ENCODE results near the gene CIZ1. TPM values are rescaled to one million over a fixed set of nuclear protein-coding genes. Genes with fewer than 3 reads are reported as not detected.

CIZ1 gene
- total and polyA plus RNA-seq, 10 of the 15 experiments (the other 5 are each of a cell fraction or from before 2014, with no cell fraction given) = 1.8 to 91.6 (median 35.4) TPM

DNA sequence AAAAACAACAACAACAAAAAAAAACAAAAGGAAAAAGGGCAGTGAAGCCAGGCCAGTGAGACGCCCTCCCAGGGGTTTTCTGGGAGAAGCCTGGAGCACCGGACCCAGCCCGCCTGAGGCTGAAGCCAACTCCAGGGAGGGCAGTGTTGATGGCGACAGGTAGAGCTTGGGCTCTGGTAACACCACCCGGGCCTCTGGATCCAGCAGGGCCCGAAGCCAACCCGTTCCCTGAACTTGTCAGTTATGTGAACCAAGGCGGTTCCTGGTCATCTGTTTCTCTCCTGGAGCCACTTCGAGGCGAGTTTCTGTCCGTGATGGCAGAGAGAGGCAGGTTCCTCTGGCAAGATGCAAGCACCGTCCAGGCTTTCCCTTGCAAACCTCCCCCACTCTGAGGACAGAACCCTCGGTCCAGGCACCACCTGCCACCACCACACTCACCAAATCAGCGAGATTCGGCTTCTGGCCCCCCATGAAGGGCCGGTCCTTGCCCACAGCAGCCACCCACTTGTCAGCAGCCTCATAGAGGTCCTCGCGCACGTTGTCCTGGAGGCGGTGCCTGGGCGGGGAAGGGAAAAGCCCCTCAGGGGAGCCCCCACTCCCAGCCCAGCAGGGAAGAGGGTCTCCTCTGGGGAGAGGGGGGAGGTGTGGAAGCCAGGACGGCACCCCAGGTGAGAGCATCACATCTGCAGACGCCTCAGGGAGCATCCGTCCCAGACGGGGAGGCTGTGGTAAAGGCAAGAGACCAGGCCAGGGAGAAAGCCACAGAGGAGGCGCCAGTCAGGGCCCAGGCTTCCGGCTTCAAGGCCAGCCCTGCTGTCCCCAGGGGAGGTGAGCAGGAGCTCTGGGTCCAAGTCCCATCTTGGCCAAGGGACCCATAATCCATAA is 69.2 kb downstream of the CIZ1 start:
- Histone ChIP-seq H3K9me3 (replicated peaks; ENCODE audit: control insufficient read depth, insufficient read depth, low read length) (no peaks in the 10 kb centered on the region), H3K9ac (ENCODE audit: control insufficient read depth, insufficient read depth, low read length) (no peak overlapping the region), H3K36me3 (ENCODE audit: control insufficient read depth in 2 of 2, insufficient read depth in 2 of 2, low read length in 1 of 2) (peaks cover 8 to 22% of the 10 kb centered on the region in 2 experiments; a peak in 3 of 4 replicates), H3K4me2 (ENCODE audit: control insufficient read depth, insufficient read depth) (no peak overlapping the region), H3K4me3 (no peak overlapping the region), H2AFZ (ENCODE audit: control insufficient read depth, low read depth, low read length) (no peak overlapping the region), H3K4me1 (ENCODE audit: control insufficient read depth, insufficient read depth, low read length) (peaks cover 7% of the 10 kb centered on the region; the same call in 1 of the 2 replicates), H3K27ac (ENCODE audit: control insufficient read depth, insufficient read depth) (no peak overlapping the region), H4K20me1 (ENCODE audit: control insufficient read depth, insufficient read depth) (no peaks in the 10 kb centered on the region), H3K79me2 (ENCODE audit: control insufficient read depth, insufficient read depth, low read length) (peaks cover 26% of the 10 kb centered on the region), H3K27me3 (replicated peaks in 1 of 2; ENCODE audit: control insufficient read depth in 2 of 2, insufficient read depth in 2 of 2, low read length in 1 of 2) (no peaks in the 10 kb centered on the region)
- FAIRE-seq = no peak
- ChIA-PET POLR2A (no interaction called here), CTCF (no interaction called here), SMC1A (ENCODE audit: uncharacterized antibody, unreplicated experiment) (no interaction called here), RAD21 (ENCODE audit: unreplicated experiment) (no interaction called here)
- WGBS (ENCODE audit: insufficient coverage, insufficient replicate concordance, low lambda C conversion rate, missing lambda C conversion rate) = 89% methylated on average over 26 of the region's 27 CpGs
- BruUV-seq (replicated peaks) = no TSS peak
- TF ChIP-seq, protein P1, sequence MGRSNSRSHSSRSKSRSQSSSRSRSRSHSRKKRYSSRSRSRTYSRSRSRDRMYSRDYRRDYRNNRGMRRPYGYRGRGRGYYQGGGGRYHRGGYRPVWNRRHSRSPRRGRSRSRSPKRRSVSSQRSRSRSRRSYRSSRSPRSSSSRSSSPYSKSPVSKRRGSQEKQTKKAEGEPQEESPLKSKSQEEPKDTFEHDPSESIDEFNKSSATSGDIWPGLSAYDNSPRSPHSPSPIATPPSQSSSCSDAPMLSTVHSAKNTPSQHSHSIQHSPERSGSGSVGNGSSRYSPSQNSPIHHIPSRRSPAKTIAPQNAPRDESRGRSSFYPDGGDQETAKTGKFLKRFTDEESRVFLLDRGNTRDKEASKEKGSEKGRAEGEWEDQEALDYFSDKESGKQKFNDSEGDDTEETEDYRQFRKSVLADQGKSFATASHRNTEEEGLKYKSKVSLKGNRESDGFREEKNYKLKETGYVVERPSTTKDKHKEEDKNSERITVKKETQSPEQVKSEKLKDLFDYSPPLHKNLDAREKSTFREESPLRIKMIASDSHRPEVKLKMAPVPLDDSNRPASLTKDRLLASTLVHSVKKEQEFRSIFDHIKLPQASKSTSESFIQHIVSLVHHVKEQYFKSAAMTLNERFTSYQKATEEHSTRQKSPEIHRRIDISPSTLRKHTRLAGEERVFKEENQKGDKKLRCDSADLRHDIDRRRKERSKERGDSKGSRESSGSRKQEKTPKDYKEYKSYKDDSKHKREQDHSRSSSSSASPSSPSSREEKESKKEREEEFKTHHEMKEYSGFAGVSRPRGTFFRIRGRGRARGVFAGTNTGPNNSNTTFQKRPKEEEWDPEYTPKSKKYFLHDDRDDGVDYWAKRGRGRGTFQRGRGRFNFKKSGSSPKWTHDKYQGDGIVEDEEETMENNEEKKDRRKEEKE (IDR thresholded peaks at IDR 0.05) = no peak
- TF ChIP-seq POLR2A (IDR thresholded peaks at IDR 0.05; ENCODE audit: low read depth, low read length) = 0 out of 2 replicates have a peak, but pooled peaks have one; percentile 17
- in situ Hi-C loops (cut with MboI) = no loop called here
- intact Hi-C loops (cut with micrococcal nuclease; ENCODE audit: unreplicated experiment) = no loop called here
- ATAC-seq = no peak
- DNase-seq (ENCODE audit: low read depth, low spot score) = no peak

DNA sequence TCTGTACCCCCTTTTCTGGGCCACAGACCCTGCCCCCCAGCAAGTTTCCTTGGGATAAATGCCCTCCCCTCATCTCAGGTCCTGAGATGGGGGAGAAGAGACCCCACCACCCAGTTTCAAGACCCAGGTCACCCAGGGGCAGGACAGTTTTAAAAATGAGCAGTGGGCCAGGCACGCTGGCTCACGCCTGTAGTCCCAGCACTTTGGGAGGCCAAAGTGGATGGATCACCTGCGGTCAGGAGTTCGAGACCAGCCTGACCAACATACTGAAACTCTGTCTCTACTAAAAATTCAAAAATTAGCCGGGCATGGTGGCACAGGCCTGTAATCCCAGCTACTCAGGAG is 69.9 kb downstream of the CIZ1 start:
- no peak for FAIRE-seq
- TF ChIP-seq MTA3 (IDR thresholded peaks at IDR 0.05; ENCODE audit: borderline replicate concordance, low read length) (no peak), BACH1 (IDR thresholded peaks at IDR 0.05; ENCODE audit: borderline replicate concordance) (no peak), RUNX3 (IDR thresholded peaks at IDR 0.05; ENCODE audit: low read length) (no peak), CEBPB (IDR thresholded peaks at IDR 0.05; ENCODE audit: borderline replicate concordance in 1 of 2, low read depth in 2 of 2, low read length in 2 of 2) (no peak), SMAD5 (IDR thresholded peaks at IDR 0.05; ENCODE audit: low read depth) (no peak)
- TF ChIP-seq, protein P2, sequence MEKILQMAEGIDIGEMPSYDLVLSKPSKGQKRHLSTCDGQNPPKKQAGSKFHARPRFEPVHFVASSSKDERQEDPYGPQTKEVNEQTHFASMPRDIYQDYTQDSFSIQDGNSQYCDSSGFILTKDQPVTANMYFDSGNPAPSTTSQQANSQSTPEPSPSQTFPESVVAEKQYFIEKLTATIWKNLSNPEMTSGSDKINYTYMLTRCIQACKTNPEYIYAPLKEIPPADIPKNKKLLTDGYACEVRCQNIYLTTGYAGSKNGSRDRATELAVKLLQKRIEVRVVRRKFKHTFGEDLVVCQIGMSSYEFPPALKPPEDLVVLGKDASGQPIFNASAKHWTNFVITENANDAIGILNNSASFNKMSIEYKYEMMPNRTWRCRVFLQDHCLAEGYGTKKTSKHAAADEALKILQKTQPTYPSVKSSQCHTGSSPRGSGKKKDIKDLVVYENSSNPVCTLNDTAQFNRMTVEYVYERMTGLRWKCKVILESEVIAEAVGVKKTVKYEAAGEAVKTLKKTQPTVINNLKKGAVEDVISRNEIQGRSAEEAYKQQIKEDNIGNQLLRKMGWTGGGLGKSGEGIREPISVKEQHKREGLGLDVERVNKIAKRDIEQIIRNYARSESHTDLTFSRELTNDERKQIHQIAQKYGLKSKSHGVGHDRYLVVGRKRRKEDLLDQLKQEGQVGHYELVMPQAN (conservative IDR thresholded peaks at IDR 0.05) = no peak

More for the DNA sequence above, 69.9 kb downstream of the CIZ1 start:
- intact Hi-C loops (cut with micrococcal nuclease; ENCODE audit: unreplicated experiment) = no loop called here
- Histone ChIP-seq H3K79me2 (ENCODE audit: control insufficient read depth, insufficient read depth, low read length) (peaks cover 20% of the 10 kb centered on the region), H3K27me3 (replicated peaks in 1 of 2; ENCODE audit: control insufficient read depth in 2 of 2, insufficient read depth in 2 of 2, low read length in 1 of 2) (no peaks in the 10 kb centered on the region), H3K4me1 (ENCODE audit: control insufficient read depth, insufficient read depth, low read length) (peaks cover 10% of the 10 kb centered on the region), H3K9me3 (replicated peaks; ENCODE audit: control insufficient read depth, insufficient read depth, low read length) (no peaks in the 10 kb centered on the region), H2AFZ (ENCODE audit: control insufficient read depth, low read depth, low read length) (no peak overlapping the region), H3K27ac (ENCODE audit: control insufficient read depth, insufficient read depth) (no peak overlapping the region), H4K20me1 (ENCODE audit: control insufficient read depth, insufficient read depth) (no peaks in the 10 kb centered on the region), H3K4me3 (no peak overlapping the region), H3K36me3 (ENCODE audit: control insufficient read depth in 2 of 2, insufficient read depth in 2 of 2, low read length in 1 of 2) (peaks cover 8 to 22% of the 10 kb centered on the region in 2 experiments; a peak in 3 of 4 replicates), H3K4me2 (ENCODE audit: control insufficient read depth, insufficient read depth) (no peak overlapping the region), H3K9ac (ENCODE audit: control insufficient read depth, insufficient read depth, low read length) (no peak overlapping the region)
- DNase-seq (ENCODE audit: low read depth, low spot score) = no peak
- RAD21 ChIA-PET (ENCODE audit: unreplicated experiment) = no interaction called here
- ATAC-seq = no peak
- in situ Hi-C loops (cut with MboI) = no loop called here
- no TSS peak for BruUV-seq (replicated peaks)
- POLR2A ChIA-PET = no interaction called here
- 72% methylated on average over 5 of the region's 5 CpGs for WGBS (ENCODE audit: insufficient coverage, insufficient replicate concordance, low lambda C conversion rate, missing lambda C conversion rate)
- CTCF ChIA-PET = no interaction called here
- SMC1A ChIA-PET (ENCODE audit: uncharacterized antibody, unreplicated experiment) = no interaction called here
